Endodermal cell (in vitro differentiated cells): ENCODE measurements around the gene LMF1. TPM values are rescaled to one million over a fixed set of nuclear protein-coding genes. Genes with fewer than 3 reads are reported as not detected.

Source experiments
- DNase-seq: peaks from one replicate; pipeline ENCODE4 v3.0.0-alpha.2; 2017
- H3K27ac ChIP-seq: 2 replicates; pipeline ENCODE4 v1.5.1; 2013; ENCODE audit warnings: mild to moderate bottlenecking, low read depth, low read length, moderate library complexity
- H3K27me3 ChIP-seq: 2 replicates; pipeline ENCODE4 v1.6.1; 2013; ENCODE audit warnings: mild to moderate bottlenecking, low read length, moderate library complexity; ENCODE audit not compliant: insufficient read depth, control insufficient read depth, poor library complexity, severe bottlenecking
- H3K36me3 ChIP-seq: 2 replicates; pipeline ENCODE4 v1.7.0; 2013; ENCODE audit warnings: mild to moderate bottlenecking, low read length, moderate library complexity; ENCODE audit not compliant: control insufficient read depth, insufficient read depth
- H3K4me1 ChIP-seq: one replicate; pipeline ENCODE4 v1.7.0; 2013; ENCODE audit warnings: low read length; ENCODE audit not compliant: control insufficient read depth, insufficient read depth
- H3K4me3 ChIP-seq: 2 replicates; pipeline ENCODE4 v1.5.1; 2013; ENCODE audit warnings: mild to moderate bottlenecking, low read length, moderate library complexity
- H3K9ac ChIP-seq: 2 replicates; pipeline ENCODE4 v1.6.1; 2013; ENCODE audit warnings: mild to moderate bottlenecking, low read length, moderate library complexity; ENCODE audit not compliant: poor library complexity, severe bottlenecking; ENCODE audit errors: extremely low read depth
- H3K9me3 ChIP-seq: 2 replicates; pipeline ENCODE4 v1.6.1; 2013; ENCODE audit warnings: mild to moderate bottlenecking, low read length, moderate library complexity; ENCODE audit not compliant: control insufficient read depth
- H3K27ac Mint-ChIP-seq: 2 replicates; pipeline ENCODE4 v1.8.0; 2020; ENCODE audit warnings: mixed read lengths
- H3K27me3 Mint-ChIP-seq: 2 replicates; pipeline ENCODE4 v1.8.0; 2021; ENCODE audit warnings: mild to moderate bottlenecking, mixed read lengths; ENCODE audit not compliant: insufficient read depth
- H3K36me3 Mint-ChIP-seq: 2 replicates; pipeline ENCODE4 v1.8.0; 2020; ENCODE audit warnings: low read depth, mixed read lengths
- H3K4me1 Mint-ChIP-seq: 2 replicates; pipeline ENCODE4 v1.8.0; 2020; ENCODE audit warnings: mixed read lengths
- H3K4me3 Mint-ChIP-seq: 2 replicates; pipeline ENCODE4 v1.8.0; 2020; ENCODE audit warnings: mild to moderate bottlenecking, moderate library complexity, mixed read lengths
- H3K9me3 Mint-ChIP-seq: 2 replicates; pipeline ENCODE4 v1.8.0; 2020; ENCODE audit warnings: mild to moderate bottlenecking, mixed read lengths
- WGBS, 2 experiments: methylation state at CpG; one replicate each; pipeline versions ENCODE4 v1.1.5 to v1.1.7; 2013; ENCODE audit warnings: missing lambda C conversion rate in 2 of 2, mixed read lengths in 1 of 2; ENCODE audit not compliant: insufficient coverage in 1 of 2, insufficient read length in 1 of 2; 5-methylcytosine and 5-hydroxymethylcytosine counted together
- total RNA-seq, 2 donors: library from RNA; stranded (reverse); fragmentation: NEBNext Ultra II Directional in 1 of 2; extraction: Animal tissue kit (Norgen Biotek cat#: 25700) in 1 of 2; gene quantifications; 2 replicates in 1 of 2; 3 replicates in 1 of 2; pipeline ENCODE4 v1.2.1, GENCODE V29; 2021
- TF ChIP-seq, protein P1 (sequence below): fragments of 200-600 bp; sonication (generic); conservative IDR thresholded peaks from 2 replicates; pipeline ENCODE4 v1.5.0; 2021; ENCODE audit warnings: antibody characterized with exemption, mild to moderate bottlenecking

LMF1 gene
- total RNA-seq, 2 donors from 2014 or later, result 13.7 to 15.1 TPM

DNA sequence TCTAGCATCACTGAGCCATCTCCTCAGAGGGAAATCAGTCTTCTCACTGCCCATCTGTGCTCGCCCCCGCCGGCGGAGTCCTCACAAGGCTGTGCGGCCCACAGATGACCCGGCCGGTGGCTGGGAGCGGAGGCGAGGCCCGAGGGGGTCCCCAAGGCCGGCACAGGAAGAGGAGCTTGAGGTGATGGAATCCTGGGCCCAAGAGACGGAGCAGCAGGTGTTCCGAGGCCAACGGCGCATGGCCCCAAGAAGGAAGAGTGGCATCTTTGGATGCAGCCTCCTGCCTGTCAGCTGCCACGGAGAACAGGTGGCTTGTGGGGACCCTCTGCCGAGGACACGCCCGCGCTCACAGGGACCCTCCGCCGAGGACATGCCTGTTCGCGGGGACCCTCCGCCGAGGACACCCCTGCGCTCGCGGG lies 97.5 kb downstream of the LMF1 start:
- no peaks in the 10 kb centered on the region for H3K4me1 ChIP-seq
- no peak overlapping the region for H3K4me3 ChIP-seq
- H3K27ac ChIP-seq, result no peak overlapping the region
- WGBS, 2 experiments, result 86 to 94% methylated on average over 8 to 29 of the region's 29 CpGs
- TF ChIP-seq, protein P1, sequence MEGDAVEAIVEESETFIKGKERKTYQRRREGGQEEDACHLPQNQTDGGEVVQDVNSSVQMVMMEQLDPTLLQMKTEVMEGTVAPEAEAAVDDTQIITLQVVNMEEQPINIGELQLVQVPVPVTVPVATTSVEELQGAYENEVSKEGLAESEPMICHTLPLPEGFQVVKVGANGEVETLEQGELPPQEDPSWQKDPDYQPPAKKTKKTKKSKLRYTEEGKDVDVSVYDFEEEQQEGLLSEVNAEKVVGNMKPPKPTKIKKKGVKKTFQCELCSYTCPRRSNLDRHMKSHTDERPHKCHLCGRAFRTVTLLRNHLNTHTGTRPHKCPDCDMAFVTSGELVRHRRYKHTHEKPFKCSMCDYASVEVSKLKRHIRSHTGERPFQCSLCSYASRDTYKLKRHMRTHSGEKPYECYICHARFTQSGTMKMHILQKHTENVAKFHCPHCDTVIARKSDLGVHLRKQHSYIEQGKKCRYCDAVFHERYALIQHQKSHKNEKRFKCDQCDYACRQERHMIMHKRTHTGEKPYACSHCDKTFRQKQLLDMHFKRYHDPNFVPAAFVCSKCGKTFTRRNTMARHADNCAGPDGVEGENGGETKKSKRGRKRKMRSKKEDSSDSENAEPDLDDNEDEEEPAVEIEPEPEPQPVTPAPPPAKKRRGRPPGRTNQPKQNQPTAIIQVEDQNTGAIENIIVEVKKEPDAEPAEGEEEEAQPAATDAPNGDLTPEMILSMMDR, result no peak
- no peaks in the 10 kb centered on the region for H3K9me3 Mint-ChIP-seq
- H3K9ac ChIP-seq, result no peak overlapping the region
- H3K36me3 ChIP-seq, result no peaks in the 10 kb centered on the region
- no peaks in the 10 kb centered on the region for H3K27me3 ChIP-seq
- H3K27me3 Mint-ChIP-seq, result no peaks in the 10 kb centered on the region
- H3K4me1 Mint-ChIP-seq, result no peaks in the 10 kb centered on the region
- no peak overlapping the region for H3K27ac Mint-ChIP-seq
- H3K9me3 ChIP-seq, result no peaks in the 10 kb centered on the region
- H3K36me3 Mint-ChIP-seq, result no peaks in the 10 kb centered on the region
- no peak for DNase-seq
- H3K4me3 Mint-ChIP-seq, result no peak overlapping the region

DNA sequence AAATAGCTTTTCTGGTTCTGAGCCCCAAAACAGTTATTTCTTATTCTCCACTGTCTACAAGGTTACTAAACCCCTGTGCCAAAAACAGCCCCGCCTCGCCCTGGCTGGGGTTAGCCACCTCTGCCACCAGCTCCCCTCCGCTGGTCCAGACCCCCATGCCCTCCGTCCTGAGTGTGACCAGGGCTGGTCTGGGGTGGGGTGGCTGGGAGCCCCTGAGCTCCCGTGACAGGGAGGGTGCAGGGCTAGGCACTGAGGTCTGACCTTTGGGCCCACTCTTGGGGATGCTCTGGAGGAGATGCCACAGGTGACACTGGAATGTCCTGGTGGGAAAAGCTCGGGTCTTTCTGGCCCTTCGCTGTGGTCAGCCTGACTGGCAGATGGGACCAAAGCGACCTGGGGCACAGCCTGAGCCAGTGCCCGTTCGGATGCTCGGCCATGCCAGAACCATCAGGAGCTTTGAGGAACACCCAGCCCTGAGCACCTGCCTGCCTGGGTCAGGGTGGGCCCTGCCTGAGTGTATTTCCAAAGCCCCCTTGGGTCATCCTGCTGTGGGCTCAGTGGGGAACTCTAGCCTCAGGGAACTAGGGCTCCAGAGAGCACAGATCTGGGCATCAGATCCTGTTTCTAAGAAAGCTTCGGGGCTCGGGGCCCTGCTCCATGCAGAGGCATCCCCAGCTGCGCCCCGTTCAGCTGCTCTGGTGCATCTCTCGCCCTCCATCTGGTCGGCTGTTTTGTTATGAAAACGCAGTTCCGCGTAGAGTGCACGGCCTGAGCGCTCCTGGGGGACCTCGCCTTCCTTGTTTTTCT lies 98.1 kb downstream of the LMF1 start:
- Histone ChIP-seq H3K27ac (no peak overlapping the region), H3K4me1 (no peaks in the 10 kb centered on the region), H3K36me3 (no peaks in the 10 kb centered on the region), H3K9ac (no peak overlapping the region), H3K27me3 (no peaks in the 10 kb centered on the region), H3K9me3 (no peaks in the 10 kb centered on the region), H3K4me3 (no peak overlapping the region)
- H3K36me3 Mint-ChIP-seq, result no peaks in the 10 kb centered on the region
- H3K4me1 Mint-ChIP-seq, result no peaks in the 10 kb centered on the region
- H3K27me3 Mint-ChIP-seq, result no peaks in the 10 kb centered on the region
- TF ChIP-seq, protein P1, result no peak
- WGBS, 2 experiments, result 87 to 92% methylated on average over 22 to 23 of the region's 23 CpGs
- no peak overlapping the region for H3K4me3 Mint-ChIP-seq
- no peak for DNase-seq
- no peak overlapping the region for H3K27ac Mint-ChIP-seq
- no peaks in the 10 kb centered on the region for H3K9me3 Mint-ChIP-seq

DNA sequence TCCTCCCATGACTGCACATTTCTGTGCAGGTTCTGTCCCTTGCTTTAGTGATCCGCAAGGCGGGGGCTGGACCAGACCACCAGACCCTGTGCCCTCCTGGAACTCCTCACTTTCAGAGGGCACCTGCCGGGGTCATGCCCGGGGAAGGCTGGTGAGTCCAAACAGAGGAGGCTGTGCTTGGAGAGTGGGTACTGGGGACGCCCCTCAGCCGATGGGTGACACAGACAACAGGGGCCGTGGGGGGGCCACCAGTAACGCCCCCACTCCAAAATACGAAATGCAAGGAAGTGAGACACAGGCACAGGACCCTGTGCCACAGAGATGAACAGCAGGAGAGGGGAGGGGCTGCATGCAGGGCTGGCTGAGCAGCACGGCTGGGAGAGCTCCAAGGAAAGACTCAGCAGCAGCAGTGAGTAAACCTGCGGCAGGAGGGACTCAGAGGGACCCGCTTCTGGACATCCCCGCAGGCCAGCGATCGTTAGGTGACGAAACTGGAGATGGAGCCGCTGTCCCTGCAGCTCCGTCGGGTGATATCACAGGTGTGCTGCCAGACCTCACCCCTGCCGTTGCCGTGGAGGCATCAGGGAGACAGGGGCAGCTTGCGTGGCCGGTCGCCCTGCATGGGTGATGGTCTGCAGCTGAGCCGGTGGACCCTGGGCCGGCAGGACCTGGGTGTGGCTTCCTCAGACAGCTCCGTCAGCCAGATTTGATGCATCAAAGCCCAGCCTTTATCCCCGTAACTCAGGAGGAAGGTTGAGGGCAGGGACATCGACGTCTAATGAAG lies 99.0 kb downstream of the LMF1 start:
- no peak overlapping the region for H3K27ac ChIP-seq
- no peak overlapping the region for H3K9ac ChIP-seq
- H3K4me3 Mint-ChIP-seq, result no peak overlapping the region
- no peaks in the 10 kb centered on the region for H3K27me3 ChIP-seq
- no peaks in the 10 kb centered on the region for H3K9me3 Mint-ChIP-seq
- no peak overlapping the region for H3K4me3 ChIP-seq
- H3K27ac Mint-ChIP-seq, result no peak overlapping the region
- no peak for DNase-seq
- no peaks in the 10 kb centered on the region for H3K4me1 ChIP-seq
- 91 to 93% methylated on average over 27 to 30 of the region's 30 CpGs for whole genome bisulfite sequencing, 2 experiments
- no peaks in the 10 kb centered on the region for H3K9me3 ChIP-seq
- TF ChIP-seq, protein P1, result no peak
- peaks cover 2% of the 10 kb centered on the region for H3K36me3 Mint-ChIP-seq
- no peaks in the 10 kb centered on the region for H3K36me3 ChIP-seq
- H3K27me3 Mint-ChIP-seq, result no peaks in the 10 kb centered on the region
- no peaks in the 10 kb centered on the region for H3K4me1 Mint-ChIP-seq
